HTERT RPE-1 (cell line): ENCODE results near the gene NXPH1.

Source experiments
- in situ Hi-C: fragments of 300-500 bp; cut with MboI; formaldehyde crosslinking; loops from 4 replicates; pipeline ENCODE4 v1.14.3; 2020; ENCODE audit warnings: low sequenced_read_pairs

NXPH1 gene

GRCh38 chr7:8435590-8436545, 2.5 kb downstream of the NXPH1 start:
- in situ Hi-C loops = no loop called here

GRCh38 chr7:8436965-8437364, 3.6 kb downstream of the NXPH1 start:
- in situ Hi-C loops = no loop called here

- in situ Hi-C loops = no loop called here
Measured at GRCh38 chr7:8437606-8438005, 4.2 kb downstream of the NXPH1 start.

GRCh38 chr7:8440670-8441069, 7.3 kb downstream of the NXPH1 start:
- in situ Hi-C loops = no loop called here

GRCh38 chr7:8441106-8441965, 7.9 kb downstream of the NXPH1 start:
- in situ Hi-C loops = no loop called here

GRCh38 chr7:8442051-8442813, 8.8 kb downstream of the NXPH1 start:
- in situ Hi-C loops = no loop called here

- in situ Hi-C loops = no loop called here
Measured at GRCh38 chr7:8442814-8443304, 9.4 kb downstream of the NXPH1 start.

GRCh38 chr7:8443576-8444467, 10.4 kb downstream of the NXPH1 start:
- in situ Hi-C loops = no loop called here

- in situ Hi-C loops = no loop called here
Measured at GRCh38 chr7:8444468-8444769, 11.0 kb downstream of the NXPH1 start.

GRCh38 chr7:8453535-8453934, 20.1 kb downstream of the NXPH1 start:
- in situ Hi-C loops = no loop called here

- in situ Hi-C loops = no loop called here
Measured at GRCh38 chr7:8455426-8455825, 22.0 kb downstream of the NXPH1 start.

GRCh38 chr7:8462309-8462708, 28.9 kb downstream of the NXPH1 start:
- in situ Hi-C loops = no loop called here

- in situ Hi-C loops = no loop called here
Measured at GRCh38 chr7:8465338-8465737, 31.9 kb downstream of the NXPH1 start.

- in situ Hi-C loops = no loop called here
Measured at GRCh38 chr7:8480527-8480926, 47.1 kb downstream of the NXPH1 start.

- in situ Hi-C loops = no loop called here
Measured at GRCh38 chr7:8481096-8481495, 47.7 kb downstream of the NXPH1 start.

- in situ Hi-C loops = no loop called here
Measured at GRCh38 chr7:8481752-8482446, 48.5 kb downstream of the NXPH1 start.

GRCh38 chr7:8490391-8491045, 57.1 kb downstream of the NXPH1 start:
- in situ Hi-C loops = no loop called here

GRCh38 chr7:8491106-8491505, 57.7 kb downstream of the NXPH1 start:
- in situ Hi-C loops = no loop called here
